ENCODE data around the gene DYSF.

Gene DYSF

DNA sequence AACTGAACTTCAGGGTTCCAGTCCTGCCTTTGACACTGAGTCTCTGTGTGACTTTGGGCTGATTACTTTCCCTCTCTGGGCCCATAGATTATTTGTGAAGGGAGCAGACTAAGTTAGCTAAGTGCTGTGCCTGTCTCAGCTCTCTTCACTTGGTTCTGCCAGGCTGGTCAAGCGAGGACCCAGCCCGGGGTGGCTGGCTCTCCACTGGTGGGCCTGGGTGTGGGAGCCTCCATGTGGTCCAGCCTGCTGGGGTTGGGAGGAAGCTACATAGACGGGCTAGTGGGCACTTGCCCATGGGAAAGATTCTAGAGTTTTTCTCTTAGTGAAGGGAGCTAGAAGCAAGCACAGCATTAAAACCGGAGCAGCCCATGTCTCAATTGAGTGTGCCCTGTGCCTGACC lies 59.0 kb downstream of the DYSF start:
- DNase-seq (ENCODE audit: extremely low spot score) = no peak
- ChIA-PET CTCF (interaction anchor here (0.6 to 1.0 kb wide), 3 partner anchors 82 to 701 kb away, joined by 3 to 5 read pairs (median 4); no protein-coding TSS in a partner anchor), POLR2A (interaction anchor here (1.0 kb wide), 1 partner anchor 79 kb away, joined by 3 read pairs; no protein-coding TSS in a partner anchor)
- TF ChIP-seq BHLHE40 (IDR thresholded peaks at IDR 0.05; ENCODE audit: borderline replicate concordance) (no peak), ELF4 (IDR thresholded peaks at IDR 0.05) (no peak), FOXA1 (IDR thresholded peaks at IDR 0.05) (no peak), L3MBTL2 (conservative IDR thresholded peaks at IDR 0.05) (no peak), FOXK2 (IDR thresholded peaks at IDR 0.05) (no peak)

DNA sequence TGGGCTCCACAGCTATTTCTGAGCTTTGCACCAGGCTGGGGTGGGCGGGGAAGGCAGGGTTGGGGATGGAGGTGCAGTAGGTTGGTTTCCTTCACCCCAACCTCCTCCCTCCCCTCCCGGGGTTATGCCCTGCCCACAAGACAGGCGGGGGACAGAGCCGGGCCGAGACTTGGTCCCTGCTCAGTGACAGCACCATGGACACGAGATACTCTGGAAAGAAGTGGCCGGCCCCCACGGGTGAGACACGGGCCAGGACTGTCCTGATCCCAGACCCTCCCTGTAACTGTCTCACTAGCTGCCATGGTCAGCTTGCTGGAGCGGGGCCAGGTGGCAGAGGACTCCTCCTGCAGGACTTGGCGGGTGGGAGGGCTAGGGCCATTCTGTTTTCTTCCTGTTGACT lies 59.7 kb downstream of the DYSF start:
- no peak for DNase-seq (ENCODE audit: extremely low spot score)
- POLR2A ChIA-PET = interaction anchor here (1.0 kb wide), 1 partner anchor 79 kb away, joined by 3 read pairs; no protein-coding TSS in a partner anchor
- no peak for TF ChIP-seq FOXM1 (IDR thresholded peaks at IDR 0.05; ENCODE audit: borderline replicate concordance)
- no peak for TF ChIP-seq FOXA1 (IDR thresholded peaks at IDR 0.05)
- no peak for TF ChIP-seq LEF1 (IDR thresholded peaks at IDR 0.05; ENCODE audit: borderline replicate concordance)
- no peak for TF ChIP-seq TARDBP (IDR thresholded peaks at IDR 0.05)
- no peak for TF ChIP-seq ELF4 (IDR thresholded peaks at IDR 0.05)
- no peak for TF ChIP-seq CTBP1 (IDR thresholded peaks at IDR 0.05; ENCODE audit: borderline replicate concordance)
- TF ChIP-seq BHLHE40 (IDR thresholded peaks at IDR 0.05; ENCODE audit: borderline replicate concordance) = no peak
- no peak for TF ChIP-seq SP1 (IDR thresholded peaks at IDR 0.05)
- no peak for TF ChIP-seq HDGF (IDR thresholded peaks at IDR 0.05; ENCODE audit: borderline replicate concordance)
- no peak for TF ChIP-seq ZNF384 (IDR thresholded peaks at IDR 0.05)
- TF ChIP-seq L3MBTL2 (conservative IDR thresholded peaks at IDR 0.05) = no peak
- TF ChIP-seq FOXK2 (IDR thresholded peaks at IDR 0.05) = no peak
- TF ChIP-seq NFRKB (IDR thresholded peaks at IDR 0.05) = no peak
- no peak for TF ChIP-seq SUZ12 (IDR thresholded peaks at IDR 0.05)
- TF ChIP-seq ARNT (IDR thresholded peaks at IDR 0.05) = no peak
- TF ChIP-seq PKNOX1 (IDR thresholded peaks at IDR 0.05) = no peak
- CTCF ChIA-PET = interaction anchor here (0.7 kb wide), 1 partner anchor 702 kb away, joined by 3 read pairs; no protein-coding TSS in a partner anchor

DNA sequence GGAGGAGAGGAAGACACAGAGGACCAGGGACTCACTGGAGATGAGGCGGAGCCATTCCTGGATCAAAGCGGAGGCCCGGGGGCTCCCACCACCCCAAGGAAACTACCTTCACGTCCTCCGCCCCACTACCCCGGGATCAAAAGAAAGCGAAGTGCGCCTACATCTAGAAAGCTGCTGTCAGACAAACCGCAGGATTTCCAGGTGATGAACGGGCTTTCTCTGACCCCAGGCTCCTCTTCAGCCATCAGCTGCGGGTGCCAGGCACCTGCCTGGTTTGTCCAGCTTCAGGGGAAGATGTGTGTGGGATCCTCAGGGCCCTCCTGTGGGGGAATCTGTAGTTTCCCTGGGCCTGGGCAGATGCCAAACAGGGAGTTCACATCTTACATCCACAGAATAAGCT lies 60.4 kb downstream of the DYSF start:
- no peak for TF ChIP-seq L3MBTL2 (conservative IDR thresholded peaks at IDR 0.05)
- TF ChIP-seq SUZ12 (IDR thresholded peaks at IDR 0.05) = no peak
- no peak for TF ChIP-seq ZNF384 (IDR thresholded peaks at IDR 0.05)
- no peak for TF ChIP-seq LEF1 (IDR thresholded peaks at IDR 0.05; ENCODE audit: borderline replicate concordance)
- no peak for TF ChIP-seq FOXM1 (IDR thresholded peaks at IDR 0.05; ENCODE audit: borderline replicate concordance)
- no peak for TF ChIP-seq BHLHE40 (IDR thresholded peaks at IDR 0.05; ENCODE audit: borderline replicate concordance)
- TF ChIP-seq ELF4 (IDR thresholded peaks at IDR 0.05) = no peak
- TF ChIP-seq TARDBP (IDR thresholded peaks at IDR 0.05) = no peak
- TF ChIP-seq ARNT (IDR thresholded peaks at IDR 0.05) = no peak
- no peak for TF ChIP-seq CTBP1 (IDR thresholded peaks at IDR 0.05; ENCODE audit: borderline replicate concordance)
- no peak for TF ChIP-seq NFRKB (IDR thresholded peaks at IDR 0.05)
- no peak for DNase-seq (ENCODE audit: extremely low spot score)
- POLR2A ChIA-PET = no interaction called here
- CTCF ChIA-PET = interaction anchor here (0.6 to 1.0 kb wide), 2 partner anchors 87 to 214 kb away, joined by 4 to 7 read pairs; no protein-coding TSS in a partner anchor

DNA sequence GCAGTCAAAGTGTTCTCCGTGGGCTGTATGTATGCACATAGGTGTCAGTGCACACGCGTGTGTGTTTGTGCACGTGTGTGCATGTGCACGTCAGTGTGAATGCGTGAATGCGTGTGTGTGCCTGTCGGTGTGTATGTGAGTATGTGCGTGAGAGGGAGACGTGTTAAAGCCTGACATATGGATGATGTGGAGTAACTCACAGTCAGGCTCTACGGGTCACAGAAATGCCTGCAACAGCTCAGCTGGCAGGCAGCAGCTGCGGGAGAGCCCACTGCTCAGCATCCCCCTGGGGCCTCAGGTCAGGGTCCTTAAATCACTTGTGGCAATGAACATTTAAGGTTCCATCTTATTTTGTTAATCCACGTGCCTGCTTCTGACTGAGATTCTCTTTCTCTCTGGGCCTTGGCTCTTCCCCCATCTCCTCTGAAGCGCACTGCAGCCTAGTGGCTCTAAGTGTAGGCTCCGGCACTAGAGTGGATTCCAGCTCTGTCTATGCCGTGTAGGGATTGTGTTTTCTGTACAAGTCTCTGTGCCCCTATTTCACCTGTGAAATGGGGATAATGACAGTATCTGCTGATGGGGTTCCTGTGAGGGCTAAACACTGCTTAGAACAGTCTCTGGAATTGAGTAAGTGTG lies 63.0 kb downstream of the DYSF start:
- POLR2A ChIA-PET = no interaction called here
- no peak for DNase-seq (ENCODE audit: extremely low spot score)
- CTCF ChIA-PET = no interaction called here
- no peak for TF ChIP-seq LEF1 (IDR thresholded peaks at IDR 0.05; ENCODE audit: borderline replicate concordance)
- no peak for TF ChIP-seq CTBP1 (IDR thresholded peaks at IDR 0.05; ENCODE audit: borderline replicate concordance)
- no peak for TF ChIP-seq ARNT (IDR thresholded peaks at IDR 0.05)
- TF ChIP-seq FOXK2 (IDR thresholded peaks at IDR 0.05) = no peak
- no peak for TF ChIP-seq L3MBTL2 (conservative IDR thresholded peaks at IDR 0.05)
- no peak for TF ChIP-seq BHLHE40 (IDR thresholded peaks at IDR 0.05; ENCODE audit: borderline replicate concordance)
- no peak for TF ChIP-seq ELF4 (IDR thresholded peaks at IDR 0.05)
- TF ChIP-seq TARDBP (IDR thresholded peaks at IDR 0.05) = no peak
- no peak for TF ChIP-seq SP1 (IDR thresholded peaks at IDR 0.05)
- no peak for TF ChIP-seq ZNF384 (IDR thresholded peaks at IDR 0.05)
- no peak for TF ChIP-seq FOXM1 (IDR thresholded peaks at IDR 0.05; ENCODE audit: borderline replicate concordance)
- TF ChIP-seq FOXA1 (IDR thresholded peaks at IDR 0.05) = no peak
- no peak for TF ChIP-seq HDGF (IDR thresholded peaks at IDR 0.05; ENCODE audit: borderline replicate concordance)
- TF ChIP-seq NFRKB (IDR thresholded peaks at IDR 0.05) = no peak
- TF ChIP-seq SUZ12 (IDR thresholded peaks at IDR 0.05) = no peak
- TF ChIP-seq PKNOX1 (IDR thresholded peaks at IDR 0.05) = no peak

DNA sequence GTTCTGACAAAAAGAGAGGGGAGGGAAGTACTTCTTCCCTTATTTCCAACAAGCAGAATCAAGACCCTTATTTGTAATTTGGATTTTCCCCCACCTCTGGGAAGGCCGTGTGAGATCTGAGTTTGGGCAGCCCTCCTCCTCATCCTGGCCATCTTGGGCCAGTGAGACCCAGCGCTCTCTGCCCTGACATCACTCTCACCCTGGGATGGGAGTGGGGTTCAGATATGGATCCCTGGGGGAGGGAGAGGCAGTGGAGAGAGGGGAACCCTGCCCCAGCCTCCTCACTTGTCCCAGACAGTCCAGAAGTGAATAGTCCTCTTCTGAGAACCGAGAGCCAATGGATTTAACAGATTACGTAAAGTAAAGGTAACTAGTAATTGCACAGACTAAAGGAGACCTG lies 64.5 kb downstream of the DYSF start:
- ChIA-PET POLR2A (no interaction called here), CTCF (no interaction called here)
- TF ChIP-seq ZNF384 (IDR thresholded peaks at IDR 0.05) (no peak), ELF4 (IDR thresholded peaks at IDR 0.05) (no peak), PKNOX1 (IDR thresholded peaks at IDR 0.05) (no peak)
- no peak for DNase-seq (ENCODE audit: extremely low spot score)

DNA sequence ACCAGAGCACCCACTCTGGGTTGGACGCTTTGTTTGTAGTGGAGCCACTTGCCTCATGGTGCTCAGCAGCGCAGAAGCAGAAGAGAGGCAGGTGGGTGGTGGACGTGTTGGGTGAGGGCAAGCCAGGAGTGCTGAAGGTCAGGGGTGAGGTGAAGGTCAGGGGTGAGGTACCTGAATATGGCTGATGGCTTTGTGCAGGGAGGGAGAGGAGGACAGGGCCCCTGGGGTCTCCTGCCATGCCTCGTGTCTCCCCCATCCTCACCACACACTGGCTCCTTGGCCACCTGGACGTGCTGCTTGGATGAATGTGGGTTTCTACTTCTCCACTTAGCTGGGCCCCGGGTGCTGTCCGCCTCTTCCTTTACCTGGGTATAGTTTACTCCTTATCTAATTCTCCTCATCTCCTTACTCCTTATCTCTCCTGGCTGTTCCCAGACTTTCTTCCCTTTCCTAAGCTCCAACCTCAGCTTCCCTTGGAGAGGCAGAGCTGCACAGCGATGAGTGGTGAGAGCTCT lies 68.1 kb downstream of the DYSF start:
- TF ChIP-seq ARNT (IDR thresholded peaks at IDR 0.05) (no peak), SP1 (IDR thresholded peaks at IDR 0.05) (no peak)
- ChIA-PET POLR2A (no interaction called here), CTCF (no interaction called here)
- no peak for DNase-seq (ENCODE audit: extremely low spot score)
